Activated CD8-positive, alpha-beta memory T cell treated with anti-CD3 and anti-CD28 coated beads for 1 hour (primary cell): ENCODE measurements around the gene CD276.
A peak's percentile ranks its signal among the peaks of the same experiment; 100 is the strongest.
"Not testable (repeated sequence)": the region's sequence is repeated elsewhere in the genome, so short reads cannot be mapped to it uniquely, and the experiment has no call there.

ENCODE experiments used
- DNase-seq, 2 donors: peaks; one replicate each; pipeline ENCODE4 v3.0.0-alpha.2; 2020; ENCODE audit warnings: low read depth in 1 of 2; ENCODE audit errors: extremely low read depth in 1 of 2

The CD276 gene

DNA sequence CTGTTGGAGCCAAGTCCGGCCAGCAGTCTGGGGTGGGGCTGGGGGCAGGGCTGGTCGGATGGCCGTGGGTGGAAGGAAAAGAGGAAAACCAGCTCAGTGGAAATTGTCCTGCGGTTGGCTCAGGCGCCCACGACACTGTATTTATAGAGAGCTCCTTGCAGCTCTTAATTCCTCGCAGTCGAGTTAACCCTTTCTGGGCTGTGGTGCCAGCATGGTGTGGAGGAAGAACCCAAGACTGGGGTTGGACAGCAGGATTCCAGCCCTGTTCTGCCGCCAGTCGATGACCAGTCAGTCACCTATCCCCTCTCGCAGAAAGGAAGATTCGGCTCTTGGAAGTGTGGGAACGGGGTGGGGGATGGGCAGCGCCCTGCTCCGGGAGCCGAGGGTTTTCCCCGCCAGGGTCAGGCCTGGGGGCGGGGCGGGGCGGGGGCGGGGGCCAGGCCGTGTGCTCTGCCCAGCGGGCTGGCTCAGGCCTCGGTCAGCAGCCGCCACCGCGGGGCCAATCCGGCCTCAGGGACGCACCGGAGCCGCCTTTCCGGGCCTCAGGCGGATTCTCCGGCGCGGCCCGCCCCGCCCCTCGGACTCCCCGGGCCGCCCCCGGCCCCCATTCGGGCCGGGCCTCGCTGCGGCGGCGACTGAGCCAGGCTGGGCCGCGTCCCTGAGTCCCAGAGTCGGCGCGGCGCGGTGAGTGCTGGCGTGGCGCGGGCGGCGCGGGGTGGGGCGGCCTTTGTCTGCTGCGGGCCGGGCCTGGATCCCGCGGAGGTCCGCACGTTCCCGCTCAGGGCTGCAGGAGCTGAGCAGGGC lies at the start of gene CD276:
CD276 (plus strand) TSS at position 607 of the 804 bp plus-strand sequence. CDS start 15,257 bp downstream, outside the sequence.
- no peak for DNase-seq

DNA sequence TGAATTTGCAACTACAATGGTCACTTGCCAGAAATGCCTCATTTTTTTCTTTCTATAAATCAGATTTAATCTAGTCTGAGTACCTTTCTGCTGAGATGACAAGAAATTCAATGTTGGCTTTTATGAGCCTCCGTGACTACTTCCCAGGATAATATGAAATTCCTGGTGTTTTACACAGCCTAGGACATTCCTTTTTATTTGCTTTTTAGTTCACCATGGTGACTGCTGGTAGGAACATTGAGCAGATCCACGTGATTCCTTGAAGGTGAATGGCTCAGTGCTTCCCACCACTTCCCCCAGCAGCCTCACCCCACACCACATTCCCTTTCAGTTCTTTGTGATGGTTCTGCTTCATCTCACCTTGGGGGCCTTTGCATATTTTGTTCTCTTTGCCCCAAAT lies 46.7 kb upstream of the CD276 start:
- DNase-seq: no peak

DNA sequence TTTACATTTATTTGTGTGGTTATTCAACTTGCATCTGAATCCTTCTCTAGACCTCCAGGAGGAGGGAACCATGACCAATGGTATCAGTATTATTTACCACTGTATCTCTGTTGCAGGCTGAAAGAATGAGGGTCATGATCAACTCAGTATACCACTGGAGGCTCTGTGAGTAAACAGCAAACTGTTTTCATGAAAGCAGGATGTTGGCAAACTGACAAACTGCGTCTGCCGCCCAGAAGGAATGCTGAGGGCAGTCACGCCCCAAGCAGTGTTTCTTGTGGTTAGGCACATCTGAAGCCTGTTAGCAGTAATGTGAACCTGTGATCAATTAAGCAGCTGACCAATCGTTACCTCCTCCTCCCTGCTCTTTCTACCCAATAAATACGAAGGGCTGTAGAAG lies 44.7 kb upstream of the CD276 start:
- not testable (repeated sequence) for DNase-seq

DNA sequence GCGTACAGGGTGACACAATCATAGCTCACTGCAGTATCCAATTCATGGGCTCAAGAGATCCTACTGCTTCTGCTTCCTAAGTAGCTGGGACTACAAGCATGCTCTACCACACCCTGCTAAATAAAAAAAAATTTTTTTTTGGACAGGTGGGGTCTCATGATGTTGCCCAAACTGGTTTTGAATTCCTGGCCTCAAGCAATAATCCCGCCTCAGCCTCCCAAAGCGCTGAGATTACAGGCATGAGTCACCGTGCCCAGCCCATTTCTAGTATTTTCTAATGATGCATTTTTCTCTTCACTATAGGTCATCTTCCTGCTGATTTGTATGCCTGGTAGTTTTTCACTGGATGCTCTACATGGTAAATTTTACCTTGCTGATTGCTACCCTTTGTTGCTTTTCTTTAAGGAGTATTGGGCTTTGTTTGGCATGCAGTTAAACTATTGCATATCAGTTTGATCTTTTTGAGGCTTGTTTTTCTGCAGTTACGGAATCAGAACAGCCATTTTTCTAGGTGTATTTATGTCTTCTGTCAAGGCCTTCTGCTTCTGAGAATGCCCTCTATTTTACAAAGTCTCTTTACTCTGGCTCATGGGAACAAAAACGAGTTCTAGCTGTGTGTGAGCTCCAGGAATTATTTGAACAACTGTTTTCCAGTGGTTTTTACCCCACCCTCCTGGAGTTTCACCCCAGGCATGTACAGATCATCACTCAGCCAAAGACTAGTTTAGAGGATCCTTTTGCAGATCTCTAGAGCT lies 36.7 kb upstream of the CD276 start:
- no peak for DNase-seq

DNA sequence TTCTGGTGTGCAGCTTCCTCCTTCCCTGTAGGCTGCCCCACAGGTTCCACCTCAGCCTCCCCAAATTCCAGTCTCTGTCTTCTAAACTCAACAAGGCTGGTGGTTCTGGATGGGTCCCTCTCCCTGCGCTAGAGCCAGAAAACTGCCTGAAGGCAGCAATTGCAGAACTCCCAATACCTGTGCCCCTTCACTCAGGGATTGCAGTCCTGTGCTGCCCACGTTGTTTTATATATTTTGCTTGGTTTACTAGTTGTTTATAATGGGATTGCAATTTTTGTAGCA lies 36.2 kb upstream of the CD276 start:
- no peak for DNase-seq

DNA sequence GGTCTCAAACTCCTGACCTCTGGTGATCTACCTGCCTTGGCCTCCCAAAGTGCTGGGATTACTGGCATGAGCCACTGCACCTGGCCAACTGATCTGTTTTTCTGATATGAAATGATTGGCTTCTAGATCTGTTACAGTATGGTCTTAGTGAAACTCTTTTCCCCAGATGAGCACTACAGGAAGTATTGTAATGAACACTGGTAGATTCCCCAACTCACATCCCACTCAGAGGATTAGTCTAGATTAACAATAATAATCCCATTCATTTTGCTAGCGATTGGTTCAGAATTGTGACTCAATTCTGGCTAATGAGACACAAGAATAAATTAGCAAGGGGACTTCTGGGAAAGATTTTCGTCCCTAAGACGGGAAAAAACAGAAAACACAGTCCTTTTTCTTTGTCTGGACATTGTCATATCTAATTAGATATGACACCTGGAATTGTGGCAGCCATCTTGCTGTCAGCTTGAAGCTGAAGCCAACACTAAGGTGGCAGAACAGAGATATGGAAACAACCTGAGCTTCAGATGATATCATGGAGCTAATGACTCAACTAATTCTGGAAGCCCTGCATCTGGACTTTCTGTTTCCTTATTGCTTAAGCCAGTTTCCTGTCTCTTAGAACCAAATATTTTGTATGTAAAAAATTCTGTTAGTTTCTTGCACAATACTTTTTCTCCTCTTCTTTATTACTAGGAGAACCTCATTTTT lies 33.6 kb upstream of the CD276 start:
- DNase-seq: no peak

DNA sequence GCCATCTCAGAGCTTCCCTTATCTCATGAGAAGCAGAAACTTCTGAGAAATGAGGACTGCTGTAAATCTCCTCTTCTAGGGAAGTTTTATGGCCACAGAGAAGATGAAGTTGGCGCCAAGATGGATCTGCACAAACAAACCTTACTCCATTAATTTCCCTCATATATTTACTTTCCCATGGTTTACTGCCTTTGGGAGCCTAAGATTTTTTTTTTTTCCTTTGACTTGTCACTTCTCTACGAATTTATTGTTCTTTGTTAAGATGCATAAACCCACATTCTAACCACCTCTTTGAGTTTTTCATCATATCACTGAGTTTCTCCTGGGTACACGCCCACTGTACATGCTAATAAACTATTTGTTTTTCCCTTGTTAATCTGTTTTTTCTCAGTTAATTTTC lies 29.5 kb upstream of the CD276 start:
- DNase-seq: no peak

DNA sequence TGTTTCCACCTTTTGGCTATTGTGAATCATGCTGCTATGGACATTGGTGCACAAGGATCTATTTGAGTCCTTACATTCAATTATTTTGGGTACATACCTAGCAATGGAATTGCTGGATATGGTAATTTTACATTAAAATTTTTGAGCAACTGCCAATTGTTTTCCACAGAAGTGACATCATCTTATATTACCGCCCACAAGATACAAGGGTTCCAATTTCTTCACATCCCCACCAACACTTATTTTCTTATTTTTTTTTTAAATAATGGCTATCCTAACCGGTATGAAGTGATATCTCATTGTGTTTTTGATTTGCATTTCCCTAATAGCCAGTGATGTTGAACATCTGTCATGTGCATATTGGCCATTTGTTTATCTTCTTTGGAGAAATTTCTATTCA lies 28.5 kb upstream of the CD276 start:
- DNase-seq: no peak

DNA sequence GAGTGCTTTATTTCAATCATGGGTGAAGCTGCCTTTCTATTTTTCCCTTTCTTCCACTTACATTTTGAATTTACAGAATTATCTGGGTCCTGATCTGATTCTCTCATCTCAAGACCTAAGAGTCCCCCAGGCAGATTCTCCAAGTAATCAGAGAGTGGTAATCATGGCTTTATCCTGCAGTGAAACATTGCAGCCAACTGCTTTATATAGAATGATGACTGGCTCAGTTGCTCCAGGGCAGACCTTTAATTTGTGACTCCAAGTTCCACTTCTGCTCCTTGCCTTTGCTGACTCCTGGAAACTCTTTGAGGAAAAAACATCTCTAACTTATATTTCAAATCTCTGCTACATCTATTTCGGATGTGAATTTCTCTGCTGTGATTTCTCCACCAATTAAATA lies 25.5 kb upstream of the CD276 start:
- DNase-seq: no peak

DNA sequence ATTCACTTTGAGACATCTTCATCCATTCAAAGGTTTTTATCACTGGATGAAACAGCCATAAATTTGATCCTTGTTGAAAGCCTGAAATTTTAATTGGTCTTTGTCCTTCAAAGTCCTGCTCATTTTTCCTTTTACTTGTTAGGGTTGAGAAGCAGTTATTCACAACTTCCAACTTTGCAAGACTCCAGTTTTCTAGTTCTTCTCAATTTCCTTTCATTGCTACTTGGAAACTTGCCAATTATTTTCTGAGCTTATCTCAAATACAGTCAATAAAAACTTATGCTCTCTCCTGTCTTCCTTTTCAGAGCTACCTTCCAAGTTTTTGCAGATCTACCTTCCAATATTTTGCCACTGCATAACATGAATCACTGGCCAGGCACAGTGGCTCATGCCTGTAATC lies 23.7 kb upstream of the CD276 start:
- DNase-seq: no peak

DNA sequence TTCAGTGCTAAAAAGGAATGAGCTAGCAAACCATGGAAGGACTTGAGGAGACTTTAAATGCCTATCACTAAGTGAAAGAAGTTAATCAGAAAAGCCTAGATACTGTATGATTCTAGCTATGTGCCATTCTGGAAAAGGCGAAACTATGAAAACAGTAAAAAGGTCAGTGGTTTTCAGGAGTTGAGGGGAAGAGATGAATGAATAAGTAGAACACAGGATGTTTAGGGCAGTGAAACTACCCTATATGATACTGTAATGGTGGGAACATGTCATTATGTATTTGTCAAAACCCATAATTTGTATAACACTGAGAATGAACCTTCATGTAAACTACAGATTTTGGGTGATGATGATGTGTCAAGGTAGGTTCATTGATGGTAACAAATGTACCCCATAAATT lies 9.6 kb upstream of the CD276 start:
- no peak for DNase-seq

DNA sequence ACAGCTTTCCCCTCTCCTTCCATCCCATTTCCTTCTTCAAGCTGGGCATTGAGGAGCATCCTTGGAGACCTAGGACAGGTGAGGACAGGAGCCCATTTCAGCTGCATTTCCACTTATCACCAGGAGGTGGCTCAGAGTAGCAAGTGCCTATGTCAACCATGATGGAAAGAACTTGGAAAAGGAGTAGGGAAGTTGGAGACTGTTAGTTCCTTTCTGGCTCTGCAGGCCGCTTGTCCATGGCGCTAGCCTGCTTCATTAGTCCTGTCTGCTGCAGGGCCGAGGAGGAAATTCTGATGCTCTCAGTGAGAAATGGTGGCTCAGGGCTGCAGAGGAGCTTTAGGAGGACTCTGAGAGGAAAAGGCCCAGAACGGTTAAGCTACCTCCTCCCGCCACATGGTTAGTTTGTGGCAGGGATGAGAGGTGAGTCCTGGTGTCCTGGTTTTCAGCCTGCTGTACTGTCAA lies 7.0 kb upstream of the CD276 start:
- DNase-seq: peak in 1 of 2 donors; percentile 13

DNA sequence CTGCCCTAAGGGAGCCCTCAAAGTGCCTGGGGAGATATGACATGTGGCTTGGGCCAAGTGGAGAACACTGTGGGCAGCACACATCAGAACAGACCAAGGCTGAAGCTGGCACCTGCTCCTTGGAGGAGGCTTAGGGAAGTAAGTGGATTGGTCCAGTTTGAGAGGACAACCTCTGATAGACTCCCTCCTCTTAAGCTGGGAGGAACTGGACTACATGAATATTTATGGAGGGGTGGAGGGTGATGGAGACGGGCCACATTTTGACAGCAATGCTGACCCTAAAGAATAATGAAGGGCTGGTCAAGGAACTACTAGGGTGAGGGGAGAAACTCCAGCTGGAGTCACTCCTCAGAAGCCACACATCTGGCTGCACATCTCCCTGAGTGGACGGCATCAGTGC lies 6.5 kb upstream of the CD276 start:
- DNase-seq: no peak

DNA sequence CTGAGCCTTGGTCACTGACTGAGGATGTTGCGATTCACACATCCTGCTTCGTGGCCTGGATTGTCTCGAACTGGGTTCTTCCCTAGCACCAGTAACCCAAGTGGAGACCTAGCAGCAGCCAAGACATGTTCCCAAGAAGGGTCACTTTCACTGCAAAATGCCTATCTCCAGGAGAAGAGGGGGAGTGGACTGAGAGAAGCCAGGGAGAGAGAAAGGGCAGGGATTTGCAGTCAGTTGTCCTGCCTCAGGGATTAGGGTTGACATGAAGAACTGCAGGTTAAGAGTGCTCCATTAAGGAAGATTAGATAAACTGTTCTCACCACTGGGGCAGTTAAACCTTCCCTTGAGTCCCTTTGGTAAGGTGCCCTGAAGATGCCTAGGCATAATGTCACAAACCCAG lies 5.7 kb upstream of the CD276 start:
- no peak for DNase-seq

DNA sequence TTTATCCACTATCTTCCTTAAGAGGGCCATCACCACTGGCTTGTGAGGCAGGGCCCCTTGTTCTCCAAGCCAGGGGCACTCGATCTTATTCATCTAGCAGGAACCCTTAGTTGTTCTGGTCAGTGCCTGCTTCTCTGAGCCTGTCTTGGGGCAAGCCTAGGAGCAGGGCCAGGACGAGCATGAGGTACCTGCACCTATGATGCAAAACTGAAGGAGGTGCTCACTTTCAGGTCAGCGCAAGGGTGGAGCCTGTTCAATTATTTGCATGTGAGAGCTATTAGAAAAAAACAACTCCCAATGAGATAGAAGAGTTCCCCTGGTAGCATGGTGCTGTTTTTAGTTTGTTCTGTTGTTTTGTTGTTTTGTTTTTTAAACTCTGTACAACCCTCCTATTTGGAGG lies 5.0 kb upstream of the CD276 start:
- DNase-seq: no peak

DNA sequence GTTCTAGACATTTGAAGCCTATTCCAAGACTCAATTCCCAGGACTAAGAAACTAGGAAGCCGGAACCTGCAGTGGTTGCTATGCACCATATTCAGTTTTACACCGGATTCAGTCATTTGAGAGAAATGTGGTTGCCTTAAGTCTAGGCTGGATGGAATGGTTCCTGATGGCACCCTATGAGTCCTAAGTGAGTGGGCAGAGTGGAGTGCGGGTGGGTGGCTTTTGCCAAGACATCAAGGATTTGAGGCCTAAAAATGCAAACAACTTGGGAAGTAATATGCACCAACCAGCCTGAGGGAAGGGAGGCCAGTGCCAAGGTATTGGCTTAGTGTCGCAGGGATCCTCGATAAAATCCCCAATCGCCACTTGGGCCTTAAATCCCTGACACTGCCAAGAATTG lies 4.2 kb upstream of the CD276 start:
- DNase-seq: no peak

DNA sequence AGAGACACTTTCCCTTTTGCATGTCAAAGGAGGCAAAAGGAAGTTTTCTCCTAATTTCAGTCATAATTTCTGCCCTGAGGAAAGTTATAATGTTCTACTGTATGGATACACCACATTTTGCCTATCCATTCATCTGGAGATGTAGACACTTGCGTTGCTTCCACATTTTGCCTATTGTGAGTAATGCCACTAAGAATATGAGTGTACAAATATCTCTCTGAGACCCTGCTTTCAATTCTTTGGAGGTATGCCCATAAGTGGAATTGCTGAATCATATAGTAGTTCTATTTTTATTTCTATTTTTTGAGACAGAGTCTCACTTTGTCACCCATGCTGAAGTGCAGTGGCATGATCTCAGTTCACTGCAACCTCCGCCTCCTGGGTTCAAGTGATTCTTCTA lies 3.6 kb upstream of the CD276 start:
- DNase-seq: no peak

DNA sequence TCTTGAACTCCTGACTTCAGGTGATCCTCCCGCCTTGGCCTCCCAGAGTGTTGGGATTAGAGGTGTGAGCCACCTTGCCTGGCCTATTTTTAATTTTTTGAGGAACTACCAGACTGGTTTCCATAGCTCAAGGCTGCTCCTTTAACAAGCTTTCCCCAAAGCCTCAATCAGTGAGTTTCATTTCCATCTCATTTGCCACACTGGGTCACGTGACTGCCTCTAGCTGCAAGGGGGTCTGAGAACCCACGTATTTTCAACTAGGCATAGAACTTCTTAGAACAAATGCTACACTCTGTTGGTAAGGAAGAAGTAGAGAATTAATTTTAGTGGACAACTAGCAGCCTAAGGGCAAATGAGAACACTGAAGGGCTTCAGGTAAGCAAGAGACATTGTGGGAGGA lies 3.1 kb upstream of the CD276 start:
- no peak for DNase-seq

DNA sequence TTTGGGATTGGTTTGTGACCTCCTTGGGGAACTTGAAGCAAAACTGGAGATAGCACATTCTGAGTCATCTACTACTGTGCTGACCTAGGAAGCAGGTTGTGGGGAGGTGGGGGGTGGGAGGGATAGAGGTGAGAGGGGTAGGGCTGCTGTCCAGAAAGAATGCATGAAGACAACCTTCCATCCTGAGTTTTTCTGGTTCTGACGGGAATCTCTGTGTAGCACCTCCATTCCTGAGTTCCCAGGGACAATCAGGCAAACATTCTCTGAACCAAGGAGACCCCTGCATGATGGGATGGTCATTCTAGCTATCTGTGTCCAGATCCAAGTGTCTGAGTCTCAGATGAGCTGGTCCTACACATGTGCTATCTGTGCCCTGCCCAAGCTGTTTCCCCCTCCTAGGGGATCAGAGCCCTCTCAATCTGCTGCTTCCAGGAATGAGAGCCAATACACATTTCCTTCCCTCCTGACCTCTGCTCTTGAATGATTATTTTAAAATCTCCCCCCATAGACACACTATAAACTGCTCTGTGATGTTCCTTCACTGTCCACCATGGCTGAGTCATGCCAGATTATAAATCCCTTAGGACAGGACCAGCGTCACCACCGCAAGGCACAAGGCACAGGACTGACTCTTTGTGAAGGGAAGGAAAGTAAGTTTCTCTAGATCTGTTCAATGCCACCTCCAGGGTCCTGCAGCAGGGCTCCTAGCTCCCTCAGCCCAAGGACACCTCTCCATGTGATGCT lies 2.2 kb upstream of the CD276 start:
- no peak for DNase-seq

DNA sequence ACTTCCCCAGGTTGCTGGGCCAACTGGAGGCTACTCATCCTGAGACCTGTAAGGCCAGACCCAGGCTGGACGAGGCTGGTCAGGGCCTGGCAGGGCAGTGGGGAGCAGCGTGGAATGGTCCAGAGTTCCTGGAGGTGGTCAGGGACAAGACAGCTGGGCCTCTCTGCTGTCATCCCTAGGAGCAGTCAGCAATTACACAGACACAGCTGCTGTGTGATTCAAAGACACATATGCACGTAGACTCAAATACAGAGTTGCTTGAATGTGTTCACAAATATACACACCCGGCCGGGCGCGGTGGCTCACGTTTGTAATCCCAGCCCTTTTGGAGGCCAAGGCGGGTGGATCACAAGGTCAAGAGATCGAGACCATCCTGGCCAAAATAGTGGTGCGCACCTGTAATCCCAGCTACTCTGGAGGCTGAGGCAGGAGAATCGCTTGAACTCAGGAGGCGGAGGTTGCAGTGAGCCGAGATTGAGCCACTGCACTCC lies 1.5 kb upstream of the CD276 start:
- DNase-seq: no peak

DNA sequence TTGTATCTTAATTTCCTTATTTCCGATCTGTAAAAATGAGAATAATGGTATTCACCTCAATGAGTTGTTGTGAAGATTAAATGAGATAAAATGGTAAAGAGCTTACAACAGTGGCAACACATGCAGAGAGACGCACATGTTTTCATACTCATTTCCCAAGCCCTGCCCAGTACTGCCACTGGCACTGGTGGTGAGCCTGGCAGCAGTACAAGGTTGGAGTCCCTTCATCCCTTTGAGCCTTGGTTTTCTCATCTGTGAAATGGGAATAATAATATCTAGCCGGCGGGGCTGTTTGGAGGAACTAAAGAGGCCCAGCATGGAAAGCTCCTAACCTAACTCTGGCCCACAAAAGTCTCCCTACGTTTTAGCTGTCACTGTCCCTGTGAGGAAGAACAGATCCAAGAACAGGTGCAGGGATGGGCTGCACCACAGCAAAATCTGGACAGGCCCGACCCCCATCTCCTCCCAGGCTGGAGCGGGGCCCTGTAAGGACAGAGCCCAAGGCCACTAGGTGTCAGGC lies 866 bp upstream of the CD276 start:
- DNase-seq: no peak
